Naive thymus-derived CD4-positive, alpha-beta T cell (primary cell): Measurements from ENCODE around the gene ZNF350. TPM values are rescaled to one million over a fixed set of nuclear protein-coding genes. Genes with fewer than 3 reads are reported as not detected.
"Not testable (repeated sequence)": the region's sequence is repeated elsewhere in the genome, so short reads cannot be mapped to it uniquely, and the experiment has no call there.

Experiments
- ATAC-seq: fragments of 150-1000 bp; cut with Tn5 transposase; 2 replicates; pipeline ENCODE4 v1.10.0; 2021; ENCODE audit warnings: mild to moderate bottlenecking, moderate library complexity
- CTCF ChIA-PET: fragments of 350-600 bp; sonication (Branson Sonifier 250); formaldehyde crosslinking; loops from one replicate; lab custom pipeline; 2021; ENCODE audit warnings: antibody characterized with exemption; lab: Charles Lee
- POLR2A ChIA-PET: fragments of 350-600 bp; sonication (Branson Sonifier 250); formaldehyde crosslinking; loops from one replicate; lab custom pipeline; 2021; ENCODE audit warnings: antibody characterized with exemption, inconsistent platforms; lab: Charles Lee
- DNase-seq, 9 donors: peaks; one replicate each; pipeline versions ENCODE4 v3.0.0 to v3.0.0-alpha.2; 2020 to 2022; ENCODE audit warnings: mixed read lengths in 1 of 9
- H3K27ac ChIP-seq: one replicate; pipeline ENCODE4 v1.7.0; 2013; ENCODE audit warnings: mild to moderate bottlenecking, low read depth, low read length, moderate library complexity
- H3K27me3 ChIP-seq, 2 donors: one replicate each; pipeline ENCODE4 v1.7.0; 2013; ENCODE audit warnings: low read length in 2 of 2, mild to moderate bottlenecking in 2 of 2, moderate library complexity in 2 of 2; ENCODE audit not compliant: control insufficient read depth in 2 of 2, insufficient read depth in 2 of 2
- H3K36me3 ChIP-seq, 3 experiments: 1 replicate in 2 of 3; 2 replicates in 1 of 3; pipeline ENCODE4 v1.7.0; 2013; ENCODE audit warnings: low read length in 3 of 3, mild to moderate bottlenecking in 3 of 3, moderate library complexity in 1 of 3; ENCODE audit not compliant: insufficient read depth in 3 of 3, control insufficient read depth in 2 of 3
- H3K4me1 ChIP-seq, 2 donors: one replicate each; pipeline ENCODE4 v1.7.0; 2013; ENCODE audit warnings: low read length in 2 of 2, mild to moderate bottlenecking in 2 of 2, moderate library complexity in 1 of 2; ENCODE audit not compliant: control insufficient read depth in 2 of 2, insufficient read depth in 2 of 2
- H3K4me3 ChIP-seq: 2 replicates; pipeline ENCODE4 v1.7.0; 2013; ENCODE audit warnings: mild to moderate bottlenecking, low read length
- H3K9me3 ChIP-seq, 3 experiments: 1 replicate in 2 of 3; 2 replicates in 1 of 3; pipeline ENCODE4 v1.7.0; 2013; ENCODE audit warnings: low read length in 3 of 3; ENCODE audit not compliant: control insufficient read depth in 2 of 3
- H3K27ac Mint-ChIP-seq, 9 donors: one replicate each; pipeline ENCODE4 v1.8.0; 2020 to 2022; ENCODE audit warnings: mixed read lengths in 9 of 9, mild to moderate bottlenecking in 8 of 9, moderate library complexity in 5 of 9, inconsistent platforms in 2 of 9
- H3K27me3 Mint-ChIP-seq, 5 donors: one replicate each; pipeline ENCODE4 v1.8.0; 2021 to 2022; ENCODE audit warnings: mixed read lengths in 5 of 5, mild to moderate bottlenecking in 1 of 5
- H3K36me3 Mint-ChIP-seq, 5 donors: one replicate each; pipeline ENCODE4 v1.8.0; 2020 to 2022; ENCODE audit warnings: mixed read lengths in 5 of 5, mild to moderate bottlenecking in 3 of 5, inconsistent platforms in 1 of 5
- H3K4me1 Mint-ChIP-seq, 7 donors: one replicate each; pipeline ENCODE4 v1.8.0; 2020 to 2022; ENCODE audit warnings: mixed read lengths in 7 of 7, mild to moderate bottlenecking in 3 of 7, inconsistent platforms in 1 of 7
- H3K4me3 Mint-ChIP-seq, 10 donors: one replicate each; pipeline ENCODE4 v1.8.0; 2020 to 2022; ENCODE audit warnings: mild to moderate bottlenecking in 10 of 10, mixed read lengths in 10 of 10, moderate library complexity in 6 of 10, inconsistent platforms in 2 of 10
- H3K9me3 Mint-ChIP-seq, 11 donors: one replicate each; pipeline ENCODE4 v1.8.0; 2020 to 2022; ENCODE audit warnings: mixed read lengths in 11 of 11, mild to moderate bottlenecking in 4 of 11, inconsistent platforms in 1 of 11, moderate library complexity in 1 of 11
- intact Hi-C, 2 donors: fragments of 100-400 bp; cut with micrococcal nuclease; formaldehyde crosslinking; loops; one replicate each; pipeline ENCODE4 v1.15.1; 2023
- polyA plus RNA-seq, 2 donors: library from polyadenylated mRNA; unstranded; fragments of 300-500 nt; fragmentation: Illumina TruSeq; gene quantifications; one replicate each; pipeline ENCODE4 v1.2.3, GENCODE V29; 2021
- total RNA-seq, 6 experiments: library from RNA in 5 of 6; stranded (reverse) in 5 of 6; gene quantifications; 1 replicate in 5 of 6; 2 replicates in 1 of 6; pipeline ENCODE4 v1.2.3 and lab custom pipeline; 2021 to 2026

ZNF350 gene
- total and polyA plus RNA-seq, 7 experiments from 2014 or later: 18.1 to 43.7 (median 29.1) TPM

DNA sequence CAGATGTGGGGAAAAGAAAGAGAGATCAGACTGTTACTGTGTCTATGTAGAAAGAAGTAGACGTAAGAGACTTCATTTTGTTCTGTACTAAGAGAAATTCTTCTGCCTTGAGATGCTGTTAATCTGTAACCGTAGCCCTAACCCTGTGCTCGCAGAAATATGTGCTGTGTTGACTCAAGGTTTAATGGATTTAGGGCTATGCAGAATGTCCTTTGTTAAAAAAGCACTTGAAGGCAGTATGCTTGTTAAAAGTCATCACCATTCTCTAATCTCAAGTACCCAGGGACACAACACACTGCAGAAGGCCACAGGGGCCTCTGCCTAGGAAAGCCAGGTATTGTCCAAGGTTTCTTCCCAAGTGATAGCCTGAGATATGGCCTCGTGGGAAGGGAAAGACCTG is 37.8 kb upstream of the ZNF350 start:
- Histone ChIP-seq H3K4me3 (peak overlapping the region; percentile 11), H3K9me3 (peaks cover 10 to 51% (median 33%) of the 10 kb centered on the region in 3 experiments), H3K4me1 (peaks cover 12 to 16% of the 10 kb centered on the region in 2 donors), H3K36me3 (peaks cover 25 to 66% (median 35%) of the 10 kb centered on the region in 3 experiments)
- intact Hi-C loops, POLR2A ChIA-PET, CTCF ChIA-PET, H3K27ac ChIP-seq, H3K27me3 ChIP-seq, H3K27me3 Mint-ChIP-seq, H3K27ac Mint-ChIP-seq, DNase-seq, ATAC-seq: not testable (repeated sequence)
- Mint-ChIP-seq H3K36me3 (peaks cover 50 to 87% (median 76%) of the 10 kb centered on the region in 5 donors), H3K9me3 (peaks cover 10 to 91% (median 62%) of the 10 kb centered on the region in 11 donors), H3K4me3 (peak overlapping the region in 1 of 10 donors; percentile 51), H3K4me1 (peaks cover 8 to 41% (median 31%) of the 10 kb centered on the region in 7 donors)

DNA sequence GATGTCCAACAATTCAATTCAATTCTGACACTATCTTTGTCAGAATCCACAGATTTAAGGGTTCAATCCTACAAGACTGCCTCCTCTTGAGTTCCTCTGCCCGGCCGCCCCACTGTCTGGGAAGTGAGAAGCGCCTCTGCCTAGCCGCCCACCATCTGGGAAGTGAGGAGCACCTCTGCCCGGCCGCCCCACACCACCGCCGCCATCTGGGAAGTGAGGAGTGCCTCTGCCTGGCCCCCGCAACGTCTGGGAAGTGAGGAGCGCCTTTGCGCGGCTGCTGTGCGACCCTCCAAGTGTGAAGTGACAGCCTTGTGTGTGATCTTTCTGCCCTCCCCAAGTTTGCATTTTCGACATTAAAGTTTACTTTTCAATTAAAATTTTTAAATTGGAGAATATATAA is 35.6 kb upstream of the ZNF350 start:
- Mint-ChIP-seq H3K4me1 (peaks cover 3 to 23% (median 13%) of the 10 kb centered on the region in 7 donors), H3K4me3 (no peak overlapping the region), H3K27ac (no peak overlapping the region), H3K27me3 (no peaks in the 10 kb centered on the region), H3K9me3 (peaks cover 8 to 98% (median 74%) of the 10 kb centered on the region in 11 donors), H3K36me3 (peaks cover 57 to 97% (median 93%) of the 10 kb centered on the region in 5 donors)
- no peak for DNase-seq
- CTCF ChIA-PET: no interaction called here
- no peaks in the 10 kb centered on the region for H3K27me3 ChIP-seq
- intact Hi-C loops: no loop called here
- POLR2A ChIA-PET: no interaction called here
- ATAC-seq: no peak
- peaks cover 15 to 71% (median 47%) of the 10 kb centered on the region in 3 experiments for H3K9me3 ChIP-seq
- peaks cover 38 to 83% (median 46%) of the 10 kb centered on the region in 3 experiments for H3K36me3 ChIP-seq
- peaks cover 1 to 4% of the 10 kb centered on the region in 2 donors for H3K4me1 ChIP-seq
- H3K27ac ChIP-seq: no peak overlapping the region
- H3K4me3 ChIP-seq: no peak overlapping the region

DNA sequence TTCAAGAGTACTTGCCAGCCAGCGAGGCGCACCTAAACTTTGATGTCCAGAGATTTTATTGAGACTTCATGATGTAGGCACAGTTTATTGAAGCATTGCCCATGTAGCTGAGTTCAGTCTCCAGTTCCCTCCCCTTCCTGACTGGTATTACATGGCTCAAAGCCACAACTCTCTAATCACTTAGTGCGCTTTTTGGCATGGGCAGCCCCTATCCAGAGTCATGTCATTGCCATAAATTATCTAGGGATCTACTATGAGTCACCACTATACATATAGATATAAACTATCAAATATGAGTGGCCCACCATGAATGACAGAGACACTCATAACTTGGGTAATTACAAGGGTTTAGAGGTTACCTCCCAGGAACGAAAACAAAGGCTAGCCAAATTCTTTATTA is 33.9 kb upstream of the ZNF350 start:
- no peak overlapping the region for H3K4me3 Mint-ChIP-seq
- H3K9me3 Mint-ChIP-seq: peaks cover 9 to 98% (median 82%) of the 10 kb centered on the region in 11 donors
- Histone ChIP-seq H3K4me1 (no peaks in the 10 kb centered on the region), H3K27me3 (no peaks in the 10 kb centered on the region), H3K27ac (no peak overlapping the region), H3K9me3 (peaks cover 15 to 82% (median 61%) of the 10 kb centered on the region in 3 experiments), H3K4me3 (peak overlapping the region; percentile 19), H3K36me3 (peaks cover 46 to 95% (median 56%) of the 10 kb centered on the region in 3 experiments)
- CTCF ChIA-PET: no interaction called here
- H3K27me3 Mint-ChIP-seq: no peaks in the 10 kb centered on the region
- H3K4me1 Mint-ChIP-seq: peaks cover 0 to 6% (median under 1%) of the 10 kb centered on the region in 7 donors
- POLR2A ChIA-PET: interaction anchor here (0.6 to 0.7 kb wide), 2 partner anchors 10 to 212 kb away, joined by 3 read pairs; no protein-coding TSS in a partner anchor
- H3K27ac Mint-ChIP-seq: no peak overlapping the region
- intact Hi-C loops: no loop called here
- no peak for ATAC-seq
- no peak for DNase-seq
- peaks cover 56 to 97% (median 94%) of the 10 kb centered on the region in 5 donors for H3K36me3 Mint-ChIP-seq

DNA sequence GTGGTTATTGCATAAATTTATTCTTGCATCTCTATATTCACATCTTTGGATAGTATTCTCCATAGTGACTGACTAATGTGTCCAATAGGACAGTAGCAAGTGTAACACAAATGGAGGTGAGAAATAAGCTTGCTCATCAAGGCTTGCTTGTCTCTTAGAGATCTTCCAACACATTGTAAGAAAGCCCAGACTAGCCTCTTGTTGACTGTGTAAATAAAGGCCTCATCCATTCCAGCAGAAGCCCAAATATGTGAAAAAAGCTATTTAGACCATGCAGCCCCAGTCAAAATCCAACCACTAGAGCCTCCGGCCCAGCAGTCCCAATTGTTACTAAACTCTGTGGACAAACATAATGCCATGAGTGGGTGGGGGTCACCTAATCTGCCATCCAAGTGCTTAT is 24.0 kb upstream of the ZNF350 start:
- Histone ChIP-seq H3K9me3 (peaks cover 0 to 52% (median 15%) of the 10 kb centered on the region in 3 experiments), H3K27me3 (no peaks in the 10 kb centered on the region), H3K4me1 (peaks cover 7% of the 10 kb centered on the region in 2 donors), H3K27ac (no peak overlapping the region), H3K36me3 (peaks cover 0 to 13% (median 0%) of the 10 kb centered on the region in 3 experiments), H3K4me3 (no peak overlapping the region)
- H3K4me1 Mint-ChIP-seq: peaks cover 15 to 28% (median 21%) of the 10 kb centered on the region in 7 donors
- H3K9me3 Mint-ChIP-seq: peaks cover 6 to 92% (median 42%) of the 10 kb centered on the region in 11 donors
- ATAC-seq (no peak), DNase-seq (no peak)
- H3K27me3 Mint-ChIP-seq: no peaks in the 10 kb centered on the region
- ChIA-PET POLR2A (no interaction called here), CTCF (no interaction called here)
- peaks cover 16 to 60% (median 35%) of the 10 kb centered on the region in 5 donors for H3K36me3 Mint-ChIP-seq
- intact Hi-C loops: no loop called here
- peak overlapping the region in 2 of 10 donors; percentile 19 to 23 for H3K4me3 Mint-ChIP-seq
- H3K27ac Mint-ChIP-seq: no peak overlapping the region

DNA sequence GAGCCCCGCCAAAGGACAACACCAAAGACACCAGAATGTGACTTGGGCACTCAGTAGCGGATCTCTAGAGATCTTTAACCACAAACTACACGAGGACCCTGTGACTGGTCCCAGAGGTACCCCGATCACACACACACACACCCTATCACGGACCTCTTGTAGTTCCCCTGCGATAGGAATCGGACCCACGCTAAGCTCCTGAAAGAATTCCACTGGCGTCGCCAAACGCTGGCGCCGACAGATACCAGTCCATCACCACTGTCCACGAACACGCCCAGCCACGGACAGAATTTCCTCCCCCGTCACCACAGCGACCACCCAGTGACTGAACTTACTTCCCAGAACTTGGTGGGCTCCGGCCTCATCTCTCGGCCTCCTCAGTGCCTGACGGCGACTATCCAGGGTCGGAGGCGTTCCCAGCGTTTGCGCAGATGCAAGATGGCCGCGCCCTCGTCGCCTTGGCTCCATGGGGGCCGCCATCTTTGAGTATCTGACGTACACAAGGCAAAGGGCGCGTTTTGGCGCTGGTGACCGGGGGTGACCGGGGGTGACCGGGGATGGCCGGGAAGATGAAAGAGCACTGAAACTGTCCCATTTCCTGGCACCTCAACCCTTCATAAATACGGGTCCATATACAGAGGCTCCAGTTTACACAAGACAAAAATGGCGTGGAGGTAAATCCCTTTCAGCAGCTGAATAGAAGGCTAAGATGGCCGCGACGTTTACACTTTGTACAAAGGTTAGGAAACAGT is 21.3 kb upstream of the ZNF350 start, which contains the start of gene ZNF615:
TSS of gene ZNF615 (minus strand) at position 406 of the 752 bp plus-strand sequence. CDS start 4,500 bp downstream, outside the sequence.
- peak within 1 kb of the TSS; percentile 91 to 99 (median 95) for H3K27ac Mint-ChIP-seq
- no peaks in the 10 kb centered on the region for H3K27me3 Mint-ChIP-seq
- ATAC-seq (peak; percentile 97), DNase-seq (peak; percentile 80 to 96 (median 85))
- Histone ChIP-seq H3K36me3 (peaks cover 0 to 19% (median 4%) of the 10 kb centered on the region in 3 experiments), H3K27me3 (no peaks in the 10 kb centered on the region), H3K4me1 (peaks cover 7% of the 10 kb centered on the region in 2 donors), H3K9me3 (peaks cover 0 to 37% (median 0%) of the 10 kb centered on the region in 3 experiments), H3K4me3 (peak within 1 kb of the TSS; percentile 89), H3K27ac (peak within 1 kb of the TSS; percentile 83)
- CTCF ChIA-PET: interaction anchor here (0.6 kb wide), 1 partner anchor 9 kb away, joined by 3 read pairs; no protein-coding TSS in a partner anchor
- POLR2A ChIA-PET: interaction anchor here (0.6 to 2.5 kb wide), 6 partner anchors 10 to 931 kb away, joined by 3 to 13 read pairs (median 6); partner anchors contain the start of genes ZNF432 and ZNF614
- peaks cover 16 to 64% (median 42%) of the 10 kb centered on the region in 5 donors for H3K36me3 Mint-ChIP-seq
- H3K4me1 Mint-ChIP-seq: peaks cover 15 to 33% (median 21%) of the 10 kb centered on the region in 7 donors
- intact Hi-C loops: loop anchor here (1.0 to 5.0 kb wide), 8 partner anchors 20 to 1095 kb away; partner anchors contain the start of genes ZNF350 (in 2 of the 2), ZNF432 (in 2 of the 2), ZNF613 (in 2 of the 2) and ZNF614 (in 2 of the 2)
- peaks cover 6 to 91% (median 48%) of the 10 kb centered on the region in 11 donors for H3K9me3 Mint-ChIP-seq
- H3K4me3 Mint-ChIP-seq: peak within 1 kb of the TSS; percentile 92 to 98 (median 98)

DNA sequence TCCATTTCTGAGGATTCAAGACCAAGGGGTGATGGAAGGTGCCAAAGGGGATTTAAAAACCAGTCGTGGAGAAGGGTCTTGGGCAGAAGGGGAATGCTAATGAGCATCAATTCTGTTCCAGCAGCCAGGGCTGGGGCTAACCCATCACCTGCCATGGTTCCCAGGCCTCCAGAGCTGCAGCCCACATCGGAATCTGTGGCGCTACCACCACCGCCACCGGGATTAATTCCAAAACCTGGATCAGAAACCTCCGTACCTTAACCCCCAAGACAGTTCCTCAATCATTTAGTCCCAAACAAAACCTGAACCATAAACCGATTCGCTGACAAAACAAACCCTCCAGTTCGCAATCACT is 20.8 kb upstream of the ZNF350 start:
- no peaks in the 10 kb centered on the region for H3K27me3 Mint-ChIP-seq
- ChIA-PET CTCF (no interaction called here), POLR2A (interaction anchor here (1.0 to 2.5 kb wide), 3 partner anchors 21 to 41 kb away, joined by 3 to 13 read pairs (median 12); partner anchors contain the start of genes ZNF432 and ZNF614)
- H3K36me3 Mint-ChIP-seq: peaks cover 16 to 61% (median 42%) of the 10 kb centered on the region in 5 donors
- H3K9me3 Mint-ChIP-seq: peaks cover 6 to 89% (median 46%) of the 10 kb centered on the region in 11 donors
- H3K27me3 ChIP-seq: no peaks in the 10 kb centered on the region
- peak overlapping the region; percentile 83 for H3K27ac ChIP-seq
- ATAC-seq (no peak), DNase-seq (no peak)
- peaks cover 0 to 19% (median 4%) of the 10 kb centered on the region in 3 experiments for H3K36me3 ChIP-seq
- peak overlapping the region; percentile 91 to 99 (median 95) for H3K27ac Mint-ChIP-seq
- H3K4me1 Mint-ChIP-seq: peaks cover 15 to 33% (median 21%) of the 10 kb centered on the region in 7 donors
- H3K4me3 ChIP-seq: peak overlapping the region; percentile 89
- peaks cover 7% of the 10 kb centered on the region in 2 donors for H3K4me1 ChIP-seq
- H3K9me3 ChIP-seq: peaks cover 0 to 33% (median under 1%) of the 10 kb centered on the region in 3 experiments
- peak overlapping the region; percentile 92 to 98 (median 98) for H3K4me3 Mint-ChIP-seq
- intact Hi-C loops: loop anchor here in 1 of 2 donors (5.0 kb wide), 1 partner anchor 230 kb away; no protein-coding TSS in a partner anchor
